ENCODE measurements around the gene APLP2. TPM values are rescaled to one million over a fixed set of nuclear protein-coding genes. Genes with fewer than 3 reads are reported as not detected.

APLP2 gene
- polyA plus RNA-seq, 3 donors = 486 to 622 (median 591) TPM

GRCh38 chr11:130042093-130042591, 27.6 kb upstream of the APLP2 start:
- Histone ChIP-seq H2AFZ (ENCODE audit: insufficient read depth, low read depth, low read length, poor library complexity, severe bottlenecking) (peak overlapping the region; percentile 35), H3K9ac (ENCODE audit: insufficient read depth, low read length, poor library complexity, severe bottlenecking) (peak overlapping the region; percentile 52)
- WGBS (ENCODE audit: insufficient coverage) = 56% methylated on average over 13 of the region's 16 CpGs

GRCh38 chr11:130043575-130043974, 26.1 kb upstream of the APLP2 start:
- Histone ChIP-seq H3K4me3 (replicated peaks in 1 of 3; ENCODE audit: low read depth in 2 of 3, low read length in 3 of 3) (peak overlapping the region in 1 of 3 experiments; percentile 52), H3K27ac (ENCODE audit: low read depth in 1 of 2, low read length in 2 of 2) (peak overlapping the region; percentile 86 to 94), H4K20me1 (ENCODE audit: insufficient read depth, low read length) (no peaks in the 10 kb centered on the region), H3K27me3 (ENCODE audit: control insufficient read depth in 2 of 2, insufficient read depth in 2 of 2, low read length in 2 of 2) (no peaks in the 10 kb centered on the region), H3K4me2 (replicated peaks; ENCODE audit: extremely low read depth, low read length, poor library complexity, severe bottlenecking) (peak overlapping the region; percentile 73), H3K4me1 (ENCODE audit: control insufficient read depth in 1 of 2, insufficient read depth in 2 of 2, low read length in 2 of 2) (peaks cover 57 to 66% of the 10 kb centered on the region in 2 donors), H3K9ac (ENCODE audit: insufficient read depth, low read length, poor library complexity, severe bottlenecking) (peak overlapping the region; percentile 52), H3K79me2 (ENCODE audit: insufficient read depth, low read length) (peaks cover 5% of the 10 kb centered on the region), H3K9me3 (replicated peaks in 1 of 2; ENCODE audit: control insufficient read depth in 1 of 2, insufficient read depth in 1 of 2, low read length in 2 of 2) (no peaks in the 10 kb centered on the region), H3K36me3 (replicated peaks in 1 of 2; ENCODE audit: control insufficient read depth in 1 of 2, insufficient read depth in 2 of 2, low read length in 2 of 2) (no peaks in the 10 kb centered on the region), H2AFZ (ENCODE audit: insufficient read depth, low read depth, low read length, poor library complexity, severe bottlenecking) (no peak overlapping the region)
- H3K9me3 Mint-ChIP-seq = no peaks in the 10 kb centered on the region
- H3K27ac Mint-ChIP-seq = peak overlapping the region; percentile 91 to 97 (median 94)
- H3K36me3 Mint-ChIP-seq = no peaks in the 10 kb centered on the region
- no peak for TF ChIP-seq CTCF (IDR thresholded peaks at IDR 0.05)
- peak overlapping the region; percentile 49 to 77 for H3K4me3 Mint-ChIP-seq
- 0% methylated on average over 4 of the region's 5 CpGs for WGBS (ENCODE audit: insufficient coverage)
- peak; percentile 64 to 89 (median 88) for DNase-seq
- intact Hi-C loops (cut with micrococcal nuclease) = loop anchor here in 1 of 2 donors (2.0 kb wide), 1 partner anchor 41 kb away; the partner anchor contains the start of gene PRDM10
- H3K27me3 Mint-ChIP-seq (ENCODE audit: low read depth in 3 of 3) = peaks cover 0 to 4% (median 0%) of the 10 kb centered on the region in 3 donors
- peaks cover 43% of the 10 kb centered on the region for H3K4me1 Mint-ChIP-seq

More at GRCh38 chr11:130042093-130042591, 27.6 kb upstream of the APLP2 start:
- Mint-ChIP-seq H3K27me3 (ENCODE audit: low read depth in 3 of 3) (peaks cover 0 to 5% (median 2%) of the 10 kb centered on the region in 3 donors), H3K4me3 (peak overlapping the region in 1 of 2 donors; percentile 31), H3K9me3 (no peaks in the 10 kb centered on the region), H3K36me3 (no peaks in the 10 kb centered on the region), H3K27ac (peak overlapping the region; percentile 91 to 97 (median 94)), H3K4me1 (peaks cover 35% of the 10 kb centered on the region)
- peaks cover 43 to 56% of the 10 kb centered on the region in 2 donors for H3K4me1 ChIP-seq (ENCODE audit: control insufficient read depth in 1 of 2, insufficient read depth in 2 of 2, low read length in 2 of 2)
- peak; percentile 94 to 99 (median 96) for DNase-seq
- H3K27me3 ChIP-seq (ENCODE audit: control insufficient read depth in 2 of 2, insufficient read depth in 2 of 2, low read length in 2 of 2) = no peaks in the 10 kb centered on the region
- H3K79me2 ChIP-seq (ENCODE audit: insufficient read depth, low read length) = peaks cover 5% of the 10 kb centered on the region
- no peak for TF ChIP-seq CTCF (IDR thresholded peaks at IDR 0.05)
- peak overlapping the region; percentile 86 to 94 for H3K27ac ChIP-seq (ENCODE audit: low read depth in 1 of 2, low read length in 2 of 2)
- intact Hi-C loops (cut with micrococcal nuclease) = loop anchor here in 1 of 2 donors (2.0 kb wide), 1 partner anchor 39 kb away; the partner anchor contains the start of gene PRDM10
- peak overlapping the region in 1 of 3 experiments; percentile 52 for H3K4me3 ChIP-seq (replicated peaks in 1 of 3; ENCODE audit: low read depth in 2 of 3, low read length in 3 of 3)
- no peaks in the 10 kb centered on the region for H3K9me3 ChIP-seq (replicated peaks in 1 of 2; ENCODE audit: control insufficient read depth in 1 of 2, insufficient read depth in 1 of 2, low read length in 2 of 2)
- H4K20me1 ChIP-seq (ENCODE audit: insufficient read depth, low read length) = no peaks in the 10 kb centered on the region
- peak overlapping the region; percentile 37 for H3K4me2 ChIP-seq (replicated peaks; ENCODE audit: extremely low read depth, low read length, poor library complexity, severe bottlenecking)
- no peaks in the 10 kb centered on the region for H3K36me3 ChIP-seq (replicated peaks in 1 of 2; ENCODE audit: control insufficient read depth in 1 of 2, insufficient read depth in 2 of 2, low read length in 2 of 2)
